Lower lobe of right lung (tissue), 2 donors: ENCODE results near the gene SIVA1. TPM values are rescaled to one million over a fixed set of nuclear protein-coding genes. Genes with fewer than 3 reads are reported as not detected.

Experiments used
- ATAC-seq, 2 donors: fragments of 200-7000 bp; cut with Tn5 transposase; one replicate each; pipeline ENCODE4 v1.9.1; 2020 to 2022; ENCODE audit warnings: mild to moderate bottlenecking in 2 of 2, moderate library complexity in 2 of 2
- DNase-seq: peaks from one replicate; pipeline ENCODE4 v3.0.0-alpha.2; 2020
- H3K27ac ChIP-seq: fragments of 200-600 bp; one replicate; pipeline ENCODE4 v1.8.0; 2022
- H3K27me3 ChIP-seq: fragments of 200-600 bp; one replicate; pipeline ENCODE4 v1.8.0; 2022; ENCODE audit warnings: low read depth
- H3K36me3 ChIP-seq: fragments of 200-600 bp; one replicate; pipeline ENCODE4 v1.8.0; 2022; ENCODE audit warnings: mild to moderate bottlenecking
- H3K4me1 ChIP-seq: fragments of 200-600 bp; one replicate; pipeline ENCODE4 v1.8.0; 2022
- H3K4me3 ChIP-seq: fragments of 200-600 bp; one replicate; pipeline ENCODE4 v1.8.0; 2022; ENCODE audit warnings: mild to moderate bottlenecking
- H3K9me3 ChIP-seq: fragments of 200-600 bp; one replicate; pipeline ENCODE4 v1.8.0; 2022
- intact Hi-C: fragments of 100-400 bp; cut with DNase I; formaldehyde crosslinking; loops from one replicate; pipeline ENCODE4 v1.11.0; 2022
- total RNA-seq: library from RNA; stranded (reverse); fragmentation: NEBNext Ultra II Directional; extraction: Animal tissue kit (Norgen Biotek cat#: 25700); gene quantifications from one replicate; pipeline ENCODE4 v1.2.1, GENCODE V29; 2021
- TF ChIP-seq, protein P1 (sequence below): fragments of 200-600 bp; IDR thresholded peaks from one replicate; pipeline ENCODE4 v1.8.0; 2022; ENCODE audit warnings: antibody characterized with exemption, mild to moderate bottlenecking
- donor health status: DM: no; HTN: yes; CAD: no; lungs with severe emphysema.

SIVA1 gene
- total RNA-seq, 1 donor from 2014 or later = 66.3 TPM

GRCh38 chr14:104721505-104722431 lies 31.2 kb upstream of the SIVA1 start:
- Histone ChIP-seq H3K27ac (no peak overlapping the region), H3K27me3 (no peaks in the 10 kb centered on the region), H3K36me3 (peaks cover 30% of the 10 kb centered on the region), H3K4me3 (no peak overlapping the region), H3K9me3 (no peaks in the 10 kb centered on the region), H3K4me1 (peaks cover 15% of the 10 kb centered on the region)
- no peak for DNase-seq
- intact Hi-C loops = no loop called here
- TF ChIP-seq, protein P1, sequence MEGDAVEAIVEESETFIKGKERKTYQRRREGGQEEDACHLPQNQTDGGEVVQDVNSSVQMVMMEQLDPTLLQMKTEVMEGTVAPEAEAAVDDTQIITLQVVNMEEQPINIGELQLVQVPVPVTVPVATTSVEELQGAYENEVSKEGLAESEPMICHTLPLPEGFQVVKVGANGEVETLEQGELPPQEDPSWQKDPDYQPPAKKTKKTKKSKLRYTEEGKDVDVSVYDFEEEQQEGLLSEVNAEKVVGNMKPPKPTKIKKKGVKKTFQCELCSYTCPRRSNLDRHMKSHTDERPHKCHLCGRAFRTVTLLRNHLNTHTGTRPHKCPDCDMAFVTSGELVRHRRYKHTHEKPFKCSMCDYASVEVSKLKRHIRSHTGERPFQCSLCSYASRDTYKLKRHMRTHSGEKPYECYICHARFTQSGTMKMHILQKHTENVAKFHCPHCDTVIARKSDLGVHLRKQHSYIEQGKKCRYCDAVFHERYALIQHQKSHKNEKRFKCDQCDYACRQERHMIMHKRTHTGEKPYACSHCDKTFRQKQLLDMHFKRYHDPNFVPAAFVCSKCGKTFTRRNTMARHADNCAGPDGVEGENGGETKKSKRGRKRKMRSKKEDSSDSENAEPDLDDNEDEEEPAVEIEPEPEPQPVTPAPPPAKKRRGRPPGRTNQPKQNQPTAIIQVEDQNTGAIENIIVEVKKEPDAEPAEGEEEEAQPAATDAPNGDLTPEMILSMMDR = no peak
- ATAC-seq = no peak

DNA sequence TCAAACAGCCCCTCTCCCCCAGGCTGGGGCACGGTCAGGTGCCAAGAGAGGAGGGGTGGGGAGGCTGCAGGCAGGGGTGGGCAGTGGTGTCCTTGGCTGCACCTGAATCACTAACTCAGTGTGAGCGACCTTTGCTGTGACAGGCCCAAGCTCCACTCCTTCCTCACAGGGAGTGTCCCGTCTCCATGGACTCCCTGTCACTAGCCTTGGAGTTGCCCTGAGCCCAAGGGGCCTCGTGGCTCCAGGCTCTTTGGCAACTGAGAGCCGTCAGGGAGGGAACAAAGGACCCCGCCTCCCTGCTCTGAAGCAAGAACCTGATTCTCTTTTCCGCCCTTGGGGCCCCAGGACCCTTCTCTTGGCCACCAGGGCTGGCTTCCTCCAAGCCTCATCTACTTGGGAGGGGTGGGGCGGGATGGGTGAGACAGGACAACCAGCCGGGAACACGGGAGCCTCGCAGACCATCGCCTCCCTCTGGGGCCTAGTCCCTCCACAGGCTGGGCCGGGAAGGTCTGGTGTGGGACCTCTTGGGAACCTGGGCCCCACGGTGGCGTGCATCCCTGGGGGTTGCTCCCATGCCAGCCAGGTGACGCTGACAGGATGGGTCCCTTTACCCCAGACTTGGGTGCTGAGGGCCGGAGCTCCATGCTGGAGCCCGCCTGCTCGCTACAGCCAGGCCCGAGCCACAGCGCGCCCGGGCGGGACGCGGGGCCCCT lies 29.9 kb upstream of the SIVA1 start:
- DNase-seq = no peak
- TF ChIP-seq, protein P1 = no peak

GRCh38 chr14:104723651-104724406 lies 29.1 kb upstream of the SIVA1 start, which contains the start of gene ADSS1:
Gene ADSS1, plus strand, starts transcription at chr14:104724229. Its CDS starts 42 bp downstream, at chr14:104724271.
- intact Hi-C loops = no loop called here
- H3K27me3 ChIP-seq = no peaks in the 10 kb centered on the region
- ATAC-seq (peak; percentile 87 to 90), DNase-seq (peak; percentile 83)
- peaks cover 19% of the 10 kb centered on the region for H3K36me3 ChIP-seq
- H3K4me3 ChIP-seq = peak within 1 kb of the TSS; percentile 84
- peak within 1 kb of the TSS; percentile 69 for H3K27ac ChIP-seq
- TF ChIP-seq, protein P1 = peak; percentile 96
- peaks cover 15% of the 10 kb centered on the region for H3K4me1 ChIP-seq
- H3K9me3 ChIP-seq = no peaks in the 10 kb centered on the region

More for the DNA sequence above, 29.9 kb upstream of the SIVA1 start:
- Histone ChIP-seq H3K27me3 (no peaks in the 10 kb centered on the region), H3K36me3 (peaks cover 24% of the 10 kb centered on the region), H3K9me3 (no peaks in the 10 kb centered on the region), H3K4me1 (peaks cover 15% of the 10 kb centered on the region), H3K4me3 (peak overlapping the region; percentile 84), H3K27ac (peak overlapping the region; percentile 69)
- no peak for ATAC-seq
- intact Hi-C loops = no loop called here

DNA sequence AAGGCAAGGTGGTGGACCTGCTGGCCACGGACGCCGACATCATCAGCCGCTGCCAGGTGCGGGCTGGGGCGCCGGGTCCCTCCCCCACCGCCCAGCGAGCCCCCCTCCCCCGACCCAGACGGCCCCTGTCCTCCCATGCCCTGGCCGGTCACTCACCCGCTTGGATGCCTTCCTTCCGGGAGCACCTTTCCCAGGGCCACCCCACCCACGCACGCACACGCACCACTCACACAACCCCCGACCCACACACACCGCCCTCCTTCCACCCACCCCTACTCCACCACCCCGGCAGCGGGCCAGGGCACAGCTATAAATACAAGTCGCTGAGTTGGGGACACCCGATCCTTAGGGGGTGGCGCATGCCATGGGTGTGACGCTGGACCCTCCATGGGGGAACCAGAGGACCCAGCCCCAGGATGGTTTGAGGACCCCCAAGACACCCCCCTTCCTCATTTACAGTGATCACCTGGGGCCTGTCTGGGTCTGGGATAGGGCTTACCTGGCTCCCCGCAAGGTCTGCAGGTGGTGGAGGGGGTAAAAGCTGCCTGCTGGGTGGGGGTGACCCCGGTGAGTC lies 28.5 kb upstream of the SIVA1 start:
- TF ChIP-seq, protein P1 = no peak
- peaks cover 15% of the 10 kb centered on the region for H3K4me1 ChIP-seq
- intact Hi-C loops = no loop called here

More for the DNA sequence above, 28.5 kb upstream of the SIVA1 start:
- ATAC-seq (peak; percentile 23 to 49), DNase-seq (peak; percentile 70)
- H3K9me3 ChIP-seq = no peaks in the 10 kb centered on the region
- peaks cover 12% of the 10 kb centered on the region for H3K36me3 ChIP-seq
- H3K27me3 ChIP-seq = no peaks in the 10 kb centered on the region
- H3K4me3 ChIP-seq = peak overlapping the region; percentile 84
- H3K27ac ChIP-seq = peak overlapping the region; percentile 69
